AML-193 (cell line): Measurements from ENCODE around the gene GPC1.

Experiments used
- DNase-seq, 2 experiments: peaks; one replicate each; lab custom pipeline; 2025; lab: John Stamatoyannopoulos, UW

GPC1 gene

GRCh38 chr2:240500561-240501423 is 65.3 kb downstream of the GPC1 start:
- DNase-seq, result no peak

GRCh38 chr2:240501531-240501991 is 66.1 kb downstream of the GPC1 start:
- DNase-seq, result no peak

- DNase-seq, result no peak
These were observed 66.6 kb downstream of the GPC1 start for GRCh38 chr2:240502059-240502429.

GRCh38 chr2:240502430-240503121 is 67.1 kb downstream of the GPC1 start:
- no peak for DNase-seq

DNA sequence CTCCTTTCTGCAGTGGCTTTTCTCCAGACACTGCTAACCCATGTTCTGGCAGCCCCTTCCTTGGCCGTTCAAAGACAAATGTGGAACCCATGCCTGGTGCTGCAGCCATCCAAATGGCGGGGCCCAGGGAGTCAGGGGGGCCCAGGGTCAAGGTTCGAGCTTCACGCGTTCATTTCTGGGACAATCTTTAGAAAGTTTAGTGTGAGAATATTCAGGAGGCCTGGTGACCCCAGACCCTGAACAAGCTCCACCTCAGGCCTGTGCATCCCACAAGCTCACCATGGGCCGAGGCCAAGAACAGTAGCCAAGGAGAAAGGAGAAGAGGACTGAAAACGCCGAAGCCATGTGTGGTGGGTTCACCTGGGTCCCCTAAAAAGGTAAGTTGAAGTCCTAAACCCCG is 67.9 kb downstream of the GPC1 start:
- no peak for DNase-seq

DNA sequence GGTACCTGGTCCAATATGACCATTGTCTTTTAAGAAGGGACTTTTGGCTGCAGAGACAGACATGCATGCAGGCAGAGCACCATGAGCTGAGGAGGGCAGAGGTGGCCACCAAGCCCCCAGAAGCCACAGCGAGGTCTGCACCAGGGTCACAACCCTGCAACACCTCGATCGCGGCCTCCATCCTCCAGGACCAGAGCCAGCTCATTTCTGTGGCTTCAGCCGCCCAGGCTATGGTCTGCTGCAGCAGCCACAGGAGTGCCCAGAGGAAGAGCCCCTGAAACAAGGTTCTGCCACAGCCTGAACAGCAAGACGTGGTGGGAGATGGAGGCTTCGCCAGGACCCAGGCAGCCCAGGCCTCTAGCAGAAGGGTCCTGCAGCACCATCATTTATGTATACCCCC is 68.4 kb downstream of the GPC1 start:
- no peak for DNase-seq

GRCh38 chr2:240505910-240506309 is 70.4 kb downstream of the GPC1 start:
- DNase-seq, result no peak

DNA sequence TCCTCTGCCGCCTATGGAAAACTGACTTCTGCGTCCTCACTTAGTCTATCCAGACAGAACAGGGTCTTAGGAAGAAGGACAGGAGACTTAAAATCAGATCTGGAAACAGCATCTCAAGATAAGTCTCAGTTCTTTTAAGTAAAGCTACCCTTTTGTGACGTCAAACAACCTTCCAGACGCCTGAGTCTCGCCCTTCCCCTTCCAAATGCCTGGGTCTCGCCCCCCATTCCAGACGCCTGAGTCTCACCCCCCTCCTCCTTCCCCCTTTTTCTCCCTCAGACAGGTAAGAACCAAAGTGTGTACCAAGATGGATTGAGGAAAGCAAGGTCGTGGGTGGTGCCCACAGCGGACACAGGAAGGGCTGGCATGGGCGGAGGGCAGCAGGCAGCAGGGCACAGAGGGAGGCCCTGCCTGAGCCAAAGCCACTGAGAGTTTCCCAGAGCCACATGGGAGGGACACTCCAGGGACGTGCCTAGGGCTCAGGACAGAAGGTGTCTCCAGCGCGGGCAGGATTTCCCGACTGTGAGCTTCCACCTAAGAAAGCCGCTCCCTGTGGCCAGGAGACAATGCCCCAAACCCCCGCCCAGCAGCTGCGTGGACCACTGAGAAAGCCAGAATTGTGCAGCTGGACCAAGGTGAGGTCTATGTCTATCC is 71.1 kb downstream of the GPC1 start:
- DNase-seq, result no peak

GRCh38 chr2:240507060-240507777 is 71.8 kb downstream of the GPC1 start:
- no peak for DNase-seq

GRCh38 chr2:240507778-240508251 is 72.4 kb downstream of the GPC1 start:
- no peak for DNase-seq

- no peak for DNase-seq
These were observed 73.5 kb downstream of the GPC1 start for GRCh38 chr2:240508832-240509545.

DNA sequence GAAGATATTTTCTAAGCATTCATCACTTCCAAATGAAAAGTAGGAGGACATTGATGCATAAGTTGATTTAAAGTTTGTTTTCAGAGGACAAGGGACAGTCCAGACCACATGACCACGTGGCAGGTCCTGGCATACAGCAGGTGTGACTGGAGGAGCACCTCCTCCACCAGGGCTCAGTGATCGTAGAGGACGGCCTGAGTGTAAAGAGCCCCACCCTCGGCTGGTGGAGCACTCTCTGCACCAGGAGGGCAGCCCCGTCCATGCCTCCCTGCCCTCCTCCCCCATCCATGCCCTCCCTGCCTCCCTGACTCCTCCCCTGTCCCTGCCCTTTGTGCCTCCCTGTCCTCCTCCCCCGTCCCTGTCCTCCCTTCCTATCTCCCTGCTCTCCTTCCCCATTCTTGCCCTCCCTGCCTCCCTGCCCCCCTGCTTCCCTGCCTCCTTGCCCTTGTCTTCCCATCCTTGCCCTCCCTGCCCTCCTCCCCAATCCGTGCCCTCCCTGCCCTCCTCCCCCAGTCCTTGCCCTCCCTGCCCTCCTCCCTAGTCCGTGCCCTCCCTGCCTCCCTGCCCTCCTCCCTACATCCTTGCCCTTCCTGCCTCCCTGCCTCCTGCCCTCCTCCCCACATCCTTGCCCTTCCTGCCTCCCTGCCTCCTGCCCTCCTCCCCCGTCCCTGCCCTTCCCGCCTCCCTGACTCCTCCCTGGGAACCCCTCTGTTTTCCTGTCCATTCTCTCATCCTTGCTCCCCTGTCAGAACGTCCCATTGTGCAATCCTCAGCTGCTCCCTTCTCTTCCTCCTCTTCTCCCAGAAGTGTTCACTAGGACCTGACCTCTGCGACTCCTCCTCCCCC is 74.4 kb downstream of the GPC1 start:
- no peak for DNase-seq

GRCh38 chr2:240510513-240511210 is 75.2 kb downstream of the GPC1 start:
- DNase-seq, result no peak

DNA sequence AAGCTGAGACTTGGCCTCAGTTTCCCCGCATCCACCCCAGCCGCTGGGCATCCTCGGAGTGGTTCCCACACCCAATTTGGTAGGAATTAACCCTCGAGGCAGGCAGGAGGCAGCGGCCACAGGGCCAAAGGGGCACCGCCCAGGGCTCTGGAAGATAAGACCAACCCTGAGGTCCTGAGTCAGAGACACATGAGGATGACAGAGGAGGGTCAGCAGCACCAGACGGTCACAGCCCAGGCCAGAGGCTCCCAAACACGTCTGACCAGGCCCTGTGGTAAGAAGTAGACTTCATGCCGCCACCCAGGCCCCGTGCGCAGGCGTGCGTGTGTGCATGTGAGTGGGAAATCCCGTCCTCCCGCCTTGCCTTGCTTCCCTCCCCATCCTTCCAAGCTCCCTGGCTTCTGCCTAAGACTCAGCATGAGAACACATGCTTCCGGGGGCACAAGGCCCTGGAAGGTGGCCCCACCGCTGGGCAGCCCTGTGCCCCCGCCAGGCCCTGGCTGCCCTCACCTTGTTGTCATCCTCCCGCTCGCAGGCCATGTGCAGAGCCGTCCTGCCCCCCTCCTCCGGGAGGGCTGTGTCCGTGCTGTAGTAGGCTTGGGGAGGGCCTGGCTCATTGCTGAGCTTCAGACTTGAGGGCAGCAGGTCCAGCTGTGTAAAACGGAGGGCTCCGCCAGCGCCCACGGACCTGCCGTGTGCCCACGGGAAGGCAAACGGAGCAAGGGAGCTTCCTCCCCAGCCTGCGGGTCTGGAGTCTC is 76.1 kb downstream of the GPC1 start:
- DNase-seq, result no peak

DNA sequence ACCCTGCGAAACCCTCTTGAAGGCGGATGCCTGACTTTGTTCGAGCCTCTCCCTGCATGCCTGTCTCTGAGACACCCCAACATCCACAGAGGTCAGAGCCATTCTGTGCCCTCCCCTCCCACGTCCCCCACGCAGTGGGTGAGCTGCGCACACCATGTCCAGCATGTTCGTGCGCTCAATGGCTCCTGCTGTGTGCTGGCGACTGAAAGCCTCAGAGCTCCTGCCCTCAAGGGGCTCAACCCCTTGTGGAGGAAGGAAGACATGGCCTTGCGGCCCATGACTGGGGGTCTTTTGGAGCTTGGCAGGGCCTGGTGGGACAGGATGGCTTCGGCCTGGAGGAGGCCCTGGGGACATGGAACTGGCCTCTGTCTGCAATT is 76.6 kb downstream of the GPC1 start:
- DNase-seq, result no peak

DNA sequence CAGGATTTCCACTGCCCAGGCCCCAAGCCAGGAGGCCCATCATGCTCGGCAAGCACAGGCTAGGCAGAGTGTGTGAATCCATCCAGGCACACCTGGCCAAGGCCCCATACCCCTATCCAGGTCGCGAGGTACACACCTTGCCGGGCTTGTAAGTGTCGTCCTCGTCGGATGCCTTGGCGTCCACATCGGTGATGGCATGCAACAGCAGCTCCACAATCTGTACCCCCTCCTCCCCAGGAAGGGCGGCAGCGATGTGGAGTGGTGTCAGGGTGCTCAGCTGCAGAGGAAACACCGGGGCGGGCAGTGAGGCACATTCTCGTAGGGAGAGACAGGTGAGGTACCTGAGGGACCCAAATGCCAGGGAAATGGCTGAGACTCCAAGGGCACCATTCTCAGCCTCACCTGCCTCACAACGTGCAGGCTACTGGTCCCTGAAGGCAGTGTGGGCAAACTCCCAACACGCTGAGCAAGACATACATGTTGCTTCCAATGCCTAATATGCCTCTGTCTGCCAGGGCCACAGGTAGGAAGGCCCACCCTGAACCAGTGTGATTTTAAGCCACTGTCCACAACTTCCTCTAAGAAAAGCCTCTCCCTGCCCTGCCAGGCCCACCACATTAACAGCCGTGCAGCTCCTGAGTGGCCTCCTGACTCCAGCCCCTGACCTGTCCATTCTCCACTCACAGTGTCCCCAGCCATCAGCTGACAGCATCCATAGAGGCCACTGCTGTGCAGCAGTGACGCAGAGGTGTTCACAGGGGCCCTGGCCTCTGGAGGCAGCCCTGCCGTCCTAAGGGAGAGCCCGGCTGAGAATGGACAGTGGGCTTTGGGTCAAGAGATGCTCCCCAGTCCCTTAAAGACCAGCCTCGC is 77.4 kb downstream of the GPC1 start:
- DNase-seq, result no peak

GRCh38 chr2:240513549-240514287 is 78.3 kb downstream of the GPC1 start:
- DNase-seq, result peak; percentile 69 to 72
